IPS-NIHi11 (cell line): ENCODE results near the gene CACUL1.
A peak's percentile ranks its signal among the peaks of the same experiment; 100 is the strongest.
"Not testable (repeated sequence)": the region's sequence is repeated elsewhere in the genome, so short reads cannot be mapped to it uniquely, and the experiment has no call there.

Source experiments
- DNase-seq: peaks from one replicate; pipeline ENCODE4 v3.0.0; 2012; ENCODE audit warnings: mixed read lengths, low spot score

Gene CACUL1

GRCh38 chr10:118687472-118687871, 67.3 kb downstream of the CACUL1 start:
- DNase-seq = no peak

GRCh38 chr10:118682533-118682932, 72.2 kb downstream of the CACUL1 start:
- DNase-seq = no peak

- no peak for DNase-seq
Measured at GRCh38 chr10:118680197-118680596, 74.6 kb downstream of the CACUL1 start.

GRCh38 chr10:118674226-118674919, 80.4 kb downstream of the CACUL1 start:
- DNase-seq = no peak

- DNase-seq = no peak
Measured at GRCh38 chr10:118672766-118673715, 81.7 kb downstream of the CACUL1 start.

- no peak for DNase-seq
Measured at GRCh38 chr10:118672153-118672552, 82.6 kb downstream of the CACUL1 start.

GRCh38 chr10:118671221-118671620, 83.5 kb downstream of the CACUL1 start:
- DNase-seq = not testable (repeated sequence)

GRCh38 chr10:118670472-118671124, 84.2 kb downstream of the CACUL1 start:
- no peak for DNase-seq

- no peak for DNase-seq
Measured at GRCh38 chr10:118669835-118670234, 84.9 kb downstream of the CACUL1 start.

GRCh38 chr10:118669020-118669791, 85.6 kb downstream of the CACUL1 start:
- DNase-seq = no peak

GRCh38 chr10:118668228-118668952, 86.4 kb downstream of the CACUL1 start:
- peak; percentile 45 for DNase-seq

GRCh38 chr10:118667732-118668131, 87.0 kb downstream of the CACUL1 start:
- no peak for DNase-seq

GRCh38 chr10:118666350-118666749, 88.4 kb downstream of the CACUL1 start:
- DNase-seq = no peak

- no peak for DNase-seq
Measured at GRCh38 chr10:118664321-118664720, 90.4 kb downstream of the CACUL1 start.

GRCh38 chr10:118663176-118663575, 91.6 kb downstream of the CACUL1 start:
- no peak for DNase-seq

- no peak for DNase-seq
Measured at GRCh38 chr10:118662228-118663035, 92.3 kb downstream of the CACUL1 start.

GRCh38 chr10:118658762-118659161, 96.0 kb downstream of the CACUL1 start:
- DNase-seq = no peak

GRCh38 chr10:118658168-118658567, 96.6 kb downstream of the CACUL1 start:
- not testable (repeated sequence) for DNase-seq

- DNase-seq = not testable (repeated sequence)
Measured at GRCh38 chr10:118645294-118645693, 109.5 kb downstream of the CACUL1 start.

GRCh38 chr10:118642228-118642627, 112.5 kb downstream of the CACUL1 start:
- no peak for DNase-seq
